Stimulated activated CD4-positive, alpha-beta T cell treated with anti-CD3 and anti-CD28 coated beads, Interleukin-4, amount 100 ng/mL, for 48 hours (primary cell): ENCODE results near the gene AKT3.

ENCODE experiments used
- DNase-seq, 2 donors: peaks; one replicate each; pipeline ENCODE4 v3.0.0-alpha.2; 2020; ENCODE audit warnings: low read depth in 2 of 2

Gene AKT3

GRCh38 chr1:243461700-243462099, 388.3 kb downstream of the AKT3 start:
- no peak for DNase-seq

- DNase-seq = no peak
Measured at GRCh38 chr1:243459059-243459458, 391.0 kb downstream of the AKT3 start.

GRCh38 chr1:243457363-243457982, 392.6 kb downstream of the AKT3 start:
- no peak for DNase-seq

- DNase-seq = no peak
Measured at GRCh38 chr1:243455760-243456651, 394.0 kb downstream of the AKT3 start.

- DNase-seq = no peak
Measured at GRCh38 chr1:243454328-243454997, 395.6 kb downstream of the AKT3 start.

GRCh38 chr1:243452092-243452491, 398.0 kb downstream of the AKT3 start:
- DNase-seq = no peak

GRCh38 chr1:243449373-243449772, 400.7 kb downstream of the AKT3 start:
- no peak for DNase-seq

- no peak for DNase-seq
Measured at GRCh38 chr1:243447844-243448243, 402.2 kb downstream of the AKT3 start.

- DNase-seq = no peak
Measured at GRCh38 chr1:243447347-243447746, 402.7 kb downstream of the AKT3 start.

GRCh38 chr1:243443557-243443956, 406.5 kb downstream of the AKT3 start:
- no peak for DNase-seq

- DNase-seq = no peak
Measured at GRCh38 chr1:243441601-243442000, 408.4 kb downstream of the AKT3 start.

- no peak for DNase-seq
Measured at GRCh38 chr1:243440406-243440805, 409.6 kb downstream of the AKT3 start.

GRCh38 chr1:243438815-243439214, 411.2 kb downstream of the AKT3 start:
- DNase-seq = no peak
